C1 segment of cervical spinal cord (tissue), 14 donors: ENCODE measurements around the gene PLIN4.

Experiments used
- DNase-seq, 14 donors: peaks; one replicate each; lab custom pipeline; 2025; lab: John Stamatoyannopoulos, UW

The PLIN4 gene

DNA sequence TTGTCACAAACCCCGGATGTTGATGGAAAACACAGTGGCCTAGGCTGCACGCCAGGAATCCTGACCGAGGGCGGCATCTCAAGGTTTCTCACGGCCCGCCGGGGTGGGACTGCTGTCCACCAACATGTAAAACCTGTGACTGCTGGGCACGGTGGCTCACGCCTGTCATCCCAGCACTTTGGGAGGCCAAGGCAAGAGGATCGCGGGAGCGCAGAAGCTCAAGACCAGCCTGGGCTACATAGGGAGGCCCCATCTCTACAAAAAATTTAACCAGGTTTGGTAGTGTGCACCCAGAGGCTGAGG, 11.2 kb downstream of the PLIN4 start:
- DNase-seq = no peak

DNA sequence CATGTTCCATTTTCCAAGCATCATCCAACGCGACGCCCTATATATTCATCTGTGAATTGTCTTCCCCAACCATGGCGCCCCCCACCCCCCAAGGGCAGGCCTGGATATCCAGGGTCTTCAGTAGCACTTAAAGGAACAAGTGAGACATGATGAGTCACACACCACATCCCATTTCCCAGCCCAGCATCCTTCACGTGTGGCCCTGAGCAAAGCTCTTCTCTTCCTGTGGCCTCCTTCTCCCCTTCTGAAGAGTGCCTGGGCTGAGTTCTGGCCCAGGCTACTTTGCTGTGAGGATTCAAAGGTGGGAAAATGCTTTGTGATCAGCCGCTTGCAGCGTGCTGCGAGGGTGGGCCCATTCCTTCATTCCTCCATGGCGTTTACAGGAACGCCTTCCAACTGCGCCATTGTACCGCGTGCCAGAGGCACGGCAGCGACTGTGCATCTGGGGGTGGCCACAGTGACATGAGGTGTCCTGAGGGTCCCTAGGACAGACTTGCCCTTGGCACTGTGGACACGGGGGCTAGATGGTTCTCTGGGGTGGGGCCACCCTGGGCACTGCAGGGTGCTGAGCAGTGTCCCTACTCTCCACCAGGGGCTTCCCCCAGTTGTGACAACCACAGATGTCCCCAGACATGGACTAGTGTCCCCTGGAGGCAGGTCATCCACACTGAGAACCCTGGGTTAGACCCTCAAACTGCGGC, 11.7 kb downstream of the PLIN4 start:
- DNase-seq = no peak

DNA sequence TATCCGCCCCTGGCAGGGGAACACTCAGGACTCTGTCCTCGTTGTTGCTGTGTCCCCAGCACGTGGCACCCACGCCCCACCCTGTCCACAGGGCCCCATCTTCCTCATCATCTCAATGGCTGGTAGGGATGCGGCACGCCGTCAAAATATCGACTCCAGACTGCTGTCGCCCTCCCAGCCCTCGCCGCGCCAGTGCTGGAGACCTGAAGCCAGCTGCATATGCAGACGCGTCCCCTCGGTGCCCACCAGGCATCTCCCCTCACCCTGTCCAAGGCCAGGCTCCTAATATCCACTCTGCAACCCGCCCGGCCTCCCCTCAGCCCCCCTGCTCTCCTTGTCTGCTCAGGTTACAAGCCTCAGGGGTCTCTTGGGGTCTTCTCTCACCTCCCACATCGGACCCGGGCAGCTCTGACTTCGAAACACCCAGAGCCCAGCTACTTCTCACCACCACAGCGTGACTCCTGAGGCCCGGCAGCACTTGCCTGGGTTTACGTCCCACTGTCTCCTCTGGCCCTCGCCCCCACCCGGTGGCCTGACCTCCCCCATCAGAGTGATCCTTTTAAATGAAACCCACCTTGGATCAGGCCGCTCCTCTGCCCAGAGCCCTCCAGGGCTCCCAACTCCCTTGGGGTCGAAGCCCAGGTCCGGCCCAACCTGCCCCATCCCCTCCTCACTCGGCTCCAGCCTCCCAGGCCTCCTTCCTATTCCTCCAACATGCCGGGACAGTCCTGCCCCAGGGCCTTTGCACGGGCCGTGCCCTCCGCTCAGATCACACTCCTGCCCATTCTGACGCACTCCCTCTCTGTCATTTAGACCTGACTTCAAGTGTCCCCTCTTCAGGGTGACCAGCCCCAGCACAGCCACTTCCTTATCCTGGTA, 12.5 kb downstream of the PLIN4 start:
- no peak for DNase-seq

DNA sequence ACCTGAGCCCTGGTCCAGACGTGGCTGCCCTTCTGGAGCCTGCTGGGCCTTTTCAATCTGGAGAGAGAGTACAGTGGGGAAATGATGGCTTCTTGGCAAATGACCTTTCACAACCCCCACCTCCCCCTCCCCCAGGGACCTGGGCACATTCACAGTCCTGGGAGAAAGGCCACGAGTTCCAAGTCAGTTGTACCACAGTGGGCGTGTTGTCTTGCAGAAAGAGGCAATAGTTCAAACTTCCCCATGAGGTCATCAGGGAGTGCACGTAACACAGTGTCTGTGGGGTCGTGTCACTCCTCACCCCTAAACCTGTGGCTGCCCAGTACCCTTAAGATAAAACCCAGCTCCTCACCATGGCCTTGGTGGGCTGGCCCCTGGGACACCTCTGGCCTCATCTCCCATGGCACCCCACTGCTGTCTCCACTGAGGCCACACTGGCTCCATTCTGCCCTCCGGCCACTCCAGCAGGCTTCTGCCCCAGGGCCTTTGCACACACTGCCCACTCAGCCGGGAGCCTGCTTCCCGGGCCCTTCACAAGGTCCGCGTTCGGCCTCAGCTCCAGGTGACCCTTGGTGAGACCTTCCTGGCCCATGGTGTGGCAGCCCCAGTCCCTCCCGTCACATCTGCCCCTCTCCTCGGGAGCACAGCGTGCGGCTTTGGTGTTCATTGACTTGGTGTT, 13.3 kb downstream of the PLIN4 start:
- DNase-seq = no peak

DNA sequence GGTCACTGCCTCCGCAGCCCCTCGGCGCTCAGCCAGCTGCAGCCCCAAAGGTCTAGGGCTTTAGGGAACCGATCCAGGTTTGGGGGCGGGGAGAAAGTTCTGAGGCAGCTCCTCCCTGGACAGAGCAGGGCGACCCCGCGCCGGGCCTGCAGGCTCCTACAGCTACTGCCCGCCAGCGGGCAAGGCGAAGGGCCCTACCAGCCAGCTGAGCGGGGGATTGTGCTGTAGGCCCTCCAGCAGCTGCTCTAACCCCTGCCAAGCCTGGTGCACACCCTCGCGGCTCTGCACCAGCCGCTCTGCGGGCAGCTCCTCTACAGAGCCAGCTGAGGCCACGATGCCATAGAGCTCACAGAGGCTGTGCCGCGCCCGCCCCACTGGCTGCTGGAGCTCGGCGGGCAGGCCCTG, 14.0 kb downstream of the PLIN4 start:
- DNase-seq = peak in 2 of 14 donors; percentile 6 to 26

DNA sequence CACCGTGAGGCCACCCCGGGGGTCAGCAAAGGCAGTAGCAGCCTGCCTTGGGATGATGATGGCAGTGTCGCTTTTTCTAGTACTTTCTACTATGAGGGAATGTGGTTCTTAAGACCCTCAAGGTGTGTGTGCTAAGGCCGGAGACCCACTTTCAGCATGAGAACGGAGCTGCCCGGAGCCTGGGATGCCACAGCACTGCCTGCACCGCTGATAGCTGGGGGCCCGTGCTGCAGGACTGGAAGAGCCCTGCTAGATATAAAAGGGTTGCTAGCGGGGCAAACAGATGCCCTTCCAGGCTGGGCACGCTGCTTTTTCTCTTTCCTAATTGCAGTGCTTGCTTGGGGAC, 14.5 kb downstream of the PLIN4 start:
- no peak for DNase-seq

DNA sequence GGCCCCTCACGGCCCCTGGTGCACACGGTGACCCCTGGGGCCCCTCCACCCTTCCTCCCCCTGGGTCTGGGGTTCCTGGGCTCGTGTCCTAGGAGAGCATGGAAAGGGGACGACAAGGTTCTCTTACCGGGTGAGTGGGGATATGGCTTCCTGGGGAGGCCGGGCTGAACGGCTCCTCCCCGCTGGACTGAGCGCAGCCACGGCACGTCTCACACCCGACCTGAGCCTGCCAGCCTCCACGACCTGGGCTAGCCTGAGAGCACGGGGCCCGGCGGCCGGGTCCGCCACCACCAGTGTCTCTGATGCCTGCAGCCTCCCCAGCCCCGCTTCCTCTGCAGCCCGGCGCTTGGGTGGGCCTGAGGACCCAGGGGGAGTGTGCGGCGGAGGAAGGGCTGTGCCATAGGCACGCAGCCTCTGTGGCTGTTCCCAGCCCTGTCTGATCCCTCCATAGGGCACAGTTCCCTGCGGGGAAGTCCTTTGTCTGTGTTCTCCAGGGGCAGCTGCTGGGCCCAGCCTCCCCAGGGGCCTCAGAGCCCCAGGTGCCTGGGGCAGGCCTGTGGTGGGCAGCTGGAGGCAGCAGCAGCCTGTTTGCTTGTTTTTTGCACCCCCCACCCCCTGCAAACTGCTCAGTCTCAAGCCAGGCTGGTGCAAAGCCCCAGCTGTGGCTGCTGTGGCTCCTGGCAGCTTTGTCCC, 15.0 kb downstream of the PLIN4 start:
- no peak for DNase-seq

DNA sequence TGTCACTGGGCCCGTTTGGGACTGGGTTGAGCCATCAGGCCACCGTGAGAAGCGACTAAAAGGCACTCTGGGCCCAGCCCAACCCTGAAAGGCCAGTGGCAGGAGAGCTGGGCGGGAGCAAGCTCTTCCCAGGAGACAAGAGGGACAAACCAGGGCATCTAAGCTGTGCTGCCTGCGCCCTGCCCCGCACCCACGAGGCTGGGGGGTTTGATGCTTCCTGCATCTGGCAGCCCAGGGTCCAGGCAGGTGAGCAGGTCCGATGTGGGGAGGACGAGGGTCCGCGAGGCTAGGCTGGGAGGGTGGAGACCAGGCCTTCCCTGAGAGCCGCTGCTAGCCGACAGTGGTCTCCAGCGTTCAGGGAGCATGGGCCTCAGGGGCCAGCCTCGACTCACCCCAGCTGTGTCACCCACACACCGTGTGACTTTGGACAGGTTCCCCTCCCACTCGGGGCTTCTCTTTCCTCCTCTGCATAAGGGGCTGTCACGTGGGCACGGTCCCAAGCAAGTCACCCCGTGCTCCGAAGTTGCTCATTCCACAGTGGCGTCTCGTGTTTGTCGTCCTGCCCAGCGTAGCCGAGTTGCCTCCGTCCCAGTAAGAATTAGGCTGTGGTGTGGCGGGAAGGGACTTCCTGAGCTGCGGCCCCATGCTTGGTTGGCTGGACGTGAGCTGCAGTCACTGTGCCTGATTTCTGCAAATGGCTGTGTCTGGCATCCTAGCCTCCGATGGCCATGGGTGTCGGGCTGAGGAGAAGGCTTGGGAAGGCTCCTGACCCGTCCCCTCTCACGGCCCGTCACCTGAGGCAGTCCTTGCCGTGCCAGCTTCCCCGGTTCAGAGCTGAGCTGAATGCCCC, 15.8 kb downstream of the PLIN4 start:
- DNase-seq = no peak

DNA sequence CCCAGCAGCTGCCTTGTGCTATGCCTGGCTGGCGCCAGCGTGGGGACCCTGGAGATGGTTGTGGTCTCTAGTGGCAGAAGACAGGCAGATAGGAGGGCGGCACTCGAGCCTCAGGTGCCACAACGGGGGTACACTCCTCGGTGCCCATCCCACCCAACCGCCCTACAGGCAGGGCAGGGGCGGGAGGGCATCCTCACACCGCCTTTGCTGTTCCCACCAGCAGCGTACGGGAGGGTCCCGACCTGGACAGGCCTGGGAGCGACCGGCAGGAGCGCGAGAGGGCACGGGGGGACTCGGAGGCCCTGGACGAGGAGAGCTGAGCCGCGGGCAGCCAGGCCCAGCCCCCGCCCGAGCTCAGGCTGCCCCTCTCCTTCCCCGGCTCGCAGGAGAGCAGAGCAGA, 16.6 kb downstream of the PLIN4 start:
- DNase-seq = no peak

DNA sequence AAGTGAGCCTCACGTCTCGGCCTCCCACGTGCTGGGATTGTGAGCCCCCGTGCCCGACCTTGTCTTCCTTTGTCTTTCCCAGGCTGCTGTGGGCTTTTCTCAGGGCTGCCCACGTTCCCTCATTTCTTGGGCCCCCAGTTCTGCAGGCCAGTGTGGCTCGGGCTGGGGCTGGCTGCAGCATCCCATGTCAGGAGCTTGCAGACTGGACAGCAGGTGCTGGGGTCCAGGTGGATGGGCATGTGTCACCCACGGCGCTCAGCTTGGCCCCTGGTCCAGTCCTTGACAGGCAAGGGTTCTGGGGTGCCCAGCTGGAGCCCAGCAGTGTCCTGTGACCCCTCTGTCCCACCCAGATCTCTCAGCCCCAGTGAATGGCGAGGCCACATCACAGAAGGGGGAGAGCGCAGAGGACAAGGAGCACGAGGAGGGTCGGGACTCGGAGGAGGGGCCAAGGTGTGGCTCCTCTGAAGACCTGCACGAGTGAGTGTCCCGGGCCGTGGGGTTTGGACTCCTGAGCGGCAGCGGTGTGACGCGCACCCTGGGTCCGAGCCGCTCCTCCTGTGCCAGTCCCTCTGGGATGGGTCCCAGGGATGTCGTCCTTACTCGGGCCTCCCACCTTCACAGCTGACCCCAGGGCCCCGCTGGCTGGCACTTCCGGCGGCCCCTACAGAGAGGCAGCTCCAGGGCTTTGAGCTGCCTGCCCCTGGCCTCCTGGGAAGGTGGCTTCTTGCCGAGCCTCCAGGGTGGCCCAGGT, 17.3 kb downstream of the PLIN4 start:
- no peak for DNase-seq

DNA sequence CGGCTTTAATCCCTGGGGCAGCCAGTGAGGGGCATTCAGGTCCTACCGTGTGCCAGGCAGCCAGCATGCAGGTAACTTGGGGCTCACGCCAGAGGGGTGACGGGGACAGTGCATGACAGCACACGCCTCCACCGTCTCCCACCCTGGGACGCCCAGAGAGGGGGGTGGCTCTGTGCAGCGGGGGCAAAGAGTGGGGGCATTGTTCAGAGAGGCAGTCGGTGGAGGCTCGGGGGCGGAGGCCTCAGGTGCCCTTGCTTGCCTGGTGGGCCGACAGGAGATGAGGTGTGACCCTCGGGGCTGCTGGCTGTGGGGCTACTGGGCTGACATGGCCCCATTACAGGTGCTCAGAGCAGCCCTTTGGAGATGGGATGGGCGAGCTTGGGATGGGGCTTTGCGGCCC, 18.4 kb downstream of the PLIN4 start:
- DNase-seq = no peak

DNA sequence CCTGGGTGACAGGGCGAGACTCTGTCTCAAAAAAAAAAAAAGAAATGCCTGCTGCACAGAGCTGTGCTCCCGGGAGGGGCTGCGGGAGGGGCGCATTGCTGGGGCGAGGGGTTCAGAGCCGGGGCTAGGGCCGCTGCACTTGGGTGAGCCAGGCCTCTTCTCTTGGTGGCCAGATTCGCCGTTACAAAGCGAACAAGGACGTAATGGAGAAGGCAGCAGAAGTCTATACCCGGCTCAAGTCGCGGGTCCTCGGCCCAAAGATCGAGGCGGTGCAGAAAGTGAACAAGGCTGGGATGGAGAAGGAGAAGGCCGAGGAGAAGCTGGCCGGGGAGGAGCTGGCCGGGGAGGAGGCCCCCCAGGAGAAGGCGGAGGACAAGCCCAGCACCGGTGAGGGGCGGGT, 19.0 kb downstream of the PLIN4 start:
- DNase-seq = no peak

DNA sequence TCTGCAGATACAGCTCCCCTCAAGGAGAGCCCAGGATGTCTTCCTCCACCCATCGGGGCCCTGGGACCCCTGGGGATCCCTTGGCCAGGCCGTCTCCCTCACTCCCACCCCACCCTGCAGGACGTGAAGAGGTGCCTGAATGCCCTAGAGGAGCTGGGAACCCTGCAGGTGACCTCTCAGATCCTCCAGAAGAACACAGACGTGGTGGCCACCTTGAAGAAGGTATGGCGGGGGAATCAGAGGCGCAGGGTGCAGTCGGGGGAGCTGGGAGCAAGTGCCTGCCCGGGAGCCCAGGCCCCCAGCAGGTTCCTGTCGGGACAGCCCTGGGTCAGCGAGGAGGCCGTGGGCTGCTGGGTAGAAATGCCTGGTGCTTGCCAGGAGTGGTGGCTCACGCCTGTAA, 19.6 kb downstream of the PLIN4 start:
- no peak for DNase-seq

DNA sequence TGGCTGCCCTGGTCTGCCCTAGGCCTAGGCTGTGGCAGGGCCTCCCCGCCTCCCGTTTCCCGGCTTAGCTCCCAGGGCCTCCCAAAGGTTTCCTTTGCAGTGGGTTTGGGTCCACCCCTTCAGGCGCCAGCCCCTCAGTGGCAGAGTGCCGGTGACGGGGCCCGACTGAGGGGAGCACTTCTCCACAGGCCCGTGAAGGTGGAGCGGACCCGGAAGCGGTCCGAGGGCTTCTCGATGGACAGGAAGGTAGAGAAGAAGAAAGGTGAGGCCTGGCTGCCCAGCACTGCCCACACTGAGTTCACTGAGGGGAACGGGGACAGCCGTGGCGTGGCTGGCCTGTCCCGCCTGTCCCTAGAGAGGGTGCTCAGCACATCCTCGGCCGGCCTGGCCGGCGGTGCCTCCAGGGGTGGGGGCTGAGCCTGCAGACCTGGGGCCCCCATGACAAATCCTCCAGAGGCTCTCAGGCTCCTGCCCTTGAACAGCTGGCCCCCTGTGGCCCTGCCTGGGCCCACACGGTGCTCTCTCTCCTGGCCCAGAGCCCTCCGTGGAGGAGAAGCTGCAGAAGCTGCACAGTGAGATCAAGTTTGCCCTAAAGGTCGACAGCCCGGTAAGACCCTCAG, 20.4 kb downstream of the PLIN4 start:
- DNase-seq = no peak

DNA sequence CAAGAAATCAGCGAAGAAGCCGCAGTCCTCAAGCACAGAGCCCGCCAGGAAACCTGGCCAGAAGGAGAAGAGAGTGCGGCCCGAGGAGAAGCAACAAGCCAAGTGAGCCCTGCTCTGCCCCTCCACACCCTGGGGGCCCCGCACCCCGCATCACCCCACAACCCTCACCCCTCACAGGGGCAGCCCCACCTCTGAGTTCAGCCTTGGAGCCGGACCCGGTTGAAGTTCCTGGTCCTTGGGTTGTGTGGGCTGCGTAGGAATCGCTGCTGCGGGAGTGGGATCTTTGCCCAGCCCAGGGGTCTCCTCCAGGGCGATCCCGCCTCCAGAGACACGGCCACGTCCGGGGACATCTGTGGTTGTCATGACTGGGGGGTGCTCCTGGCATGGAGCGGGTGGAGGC, 22.0 kb downstream of the PLIN4 start:
- DNase-seq = no peak

DNA sequence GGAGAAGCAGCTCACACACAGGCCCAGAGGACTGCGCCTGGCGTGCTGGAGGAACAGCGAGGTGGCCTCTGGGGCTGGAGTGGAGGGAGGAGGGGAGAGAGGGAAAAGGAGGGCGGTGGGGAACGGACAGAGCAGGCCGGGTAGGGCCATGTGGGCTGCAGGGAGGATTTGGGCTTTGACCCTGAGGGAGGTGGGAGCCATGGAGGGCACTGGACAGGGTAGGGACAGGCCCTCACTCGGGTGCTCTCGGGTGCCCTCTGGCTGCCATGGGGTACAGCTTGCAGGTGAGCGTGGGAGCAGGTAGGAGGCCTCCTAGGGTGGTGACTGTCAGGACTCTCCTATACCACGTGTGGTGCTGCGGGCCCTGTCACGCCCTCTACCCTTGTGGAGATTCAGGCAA, 22.8 kb downstream of the PLIN4 start:
- DNase-seq = no peak

DNA sequence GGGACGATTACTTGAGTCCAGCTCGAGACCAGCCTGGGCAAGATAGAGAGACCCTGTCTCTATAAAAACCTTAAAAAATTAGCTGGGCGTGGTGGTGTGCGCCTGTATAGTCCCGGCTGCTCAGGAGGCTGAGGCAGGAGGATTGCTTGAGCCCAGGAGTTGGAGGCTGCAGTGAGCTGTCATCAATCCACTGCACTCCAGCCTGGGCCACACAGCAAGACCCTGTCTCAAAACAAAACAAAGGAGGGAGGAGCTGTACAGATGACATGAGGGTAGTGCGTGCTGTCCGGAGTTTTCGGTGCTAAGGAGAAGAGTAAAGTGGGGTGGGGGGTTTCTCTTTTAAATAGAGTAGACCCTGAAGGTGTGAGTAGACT, 23.6 kb downstream of the PLIN4 start:
- DNase-seq = no peak

DNA sequence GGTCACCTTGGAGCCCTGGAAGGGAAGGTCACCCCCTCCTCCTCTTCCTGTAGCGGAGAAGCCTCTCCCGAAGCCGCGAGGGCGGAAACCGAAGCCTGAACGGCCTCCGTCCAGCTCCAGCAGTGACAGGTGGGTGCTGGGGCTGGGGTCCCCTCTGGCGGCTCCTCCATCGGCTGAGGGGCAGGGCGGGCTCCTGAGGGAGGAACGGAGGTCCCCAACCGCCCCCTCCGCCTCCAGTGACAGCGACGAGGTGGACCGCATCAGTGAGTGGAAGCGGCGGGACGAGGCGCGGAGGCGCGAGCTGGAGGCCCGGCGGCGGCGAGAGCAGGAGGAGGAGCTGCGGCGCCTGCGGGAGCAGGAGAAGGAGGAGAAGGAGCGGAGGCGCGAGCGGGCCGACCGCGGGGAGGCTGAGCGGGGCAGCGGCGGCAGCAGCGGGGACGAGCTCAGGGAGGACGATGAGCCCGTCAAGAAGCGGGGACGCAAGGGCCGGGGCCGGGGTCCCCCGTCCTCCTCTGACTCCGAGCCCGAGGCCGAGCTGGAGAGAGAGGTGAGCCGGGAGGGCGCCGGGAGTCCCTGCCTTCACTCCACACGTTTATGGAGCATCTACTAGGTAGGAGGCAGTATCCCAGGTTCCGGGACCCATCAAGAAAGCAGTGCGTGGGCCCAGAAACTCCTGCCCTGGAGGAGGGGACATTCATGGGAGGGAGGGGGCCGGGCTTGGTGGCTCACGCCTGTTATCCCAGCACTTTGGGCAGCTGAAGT, 24.2 kb downstream of the PLIN4 start:
- DNase-seq = no peak

DNA sequence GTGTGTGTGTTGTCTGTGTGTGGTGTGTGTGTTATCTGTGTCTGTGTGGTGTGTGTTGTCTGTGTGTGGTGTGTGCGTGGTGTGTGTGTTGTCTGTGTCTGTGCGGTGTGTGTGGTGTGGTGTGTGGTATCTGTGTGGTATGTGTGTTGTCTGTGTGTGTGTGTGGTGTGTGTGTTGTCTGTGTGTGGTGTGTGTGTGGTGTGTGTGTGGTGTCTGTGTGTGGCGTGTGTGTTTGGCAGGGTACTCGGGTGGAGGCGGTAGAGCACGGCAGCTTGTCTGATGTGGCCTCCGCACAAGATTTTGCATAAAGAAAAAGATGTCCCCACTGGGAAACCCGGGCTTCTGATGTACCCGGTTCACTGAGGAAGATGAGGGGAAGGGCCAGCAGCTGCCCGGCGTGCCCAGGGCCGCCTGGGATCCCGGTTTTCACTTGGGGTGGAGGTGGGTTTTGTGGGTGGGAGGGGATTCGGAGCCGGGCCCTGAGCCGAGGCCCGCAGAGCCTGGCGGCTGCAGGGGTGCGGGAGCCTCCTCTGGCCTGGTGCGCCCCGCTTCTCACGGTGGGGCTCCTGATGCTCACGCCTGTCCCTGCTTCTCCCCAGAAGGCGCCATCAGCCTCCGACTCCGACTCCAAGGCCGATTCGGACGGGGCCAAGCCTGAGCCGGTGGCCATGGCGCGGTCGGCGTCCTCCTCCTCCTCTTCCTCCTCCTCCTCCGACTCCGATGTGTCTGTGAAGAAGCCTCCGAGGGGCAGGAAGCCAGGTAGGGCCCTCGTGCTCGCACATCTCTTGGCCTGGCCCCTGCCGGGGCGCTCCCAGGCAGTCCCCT, 25.0 kb downstream of the PLIN4 start:
- DNase-seq = no peak
